ENCODE measurements around the gene YPEL2. TPM values are rescaled to one million over a fixed set of nuclear protein-coding genes. Genes with fewer than 3 reads are reported as not detected.

The YPEL2 gene
- total RNA-seq, 2 experiments from 2014 or later, result 0.88 to 3.1 TPM

DNA sequence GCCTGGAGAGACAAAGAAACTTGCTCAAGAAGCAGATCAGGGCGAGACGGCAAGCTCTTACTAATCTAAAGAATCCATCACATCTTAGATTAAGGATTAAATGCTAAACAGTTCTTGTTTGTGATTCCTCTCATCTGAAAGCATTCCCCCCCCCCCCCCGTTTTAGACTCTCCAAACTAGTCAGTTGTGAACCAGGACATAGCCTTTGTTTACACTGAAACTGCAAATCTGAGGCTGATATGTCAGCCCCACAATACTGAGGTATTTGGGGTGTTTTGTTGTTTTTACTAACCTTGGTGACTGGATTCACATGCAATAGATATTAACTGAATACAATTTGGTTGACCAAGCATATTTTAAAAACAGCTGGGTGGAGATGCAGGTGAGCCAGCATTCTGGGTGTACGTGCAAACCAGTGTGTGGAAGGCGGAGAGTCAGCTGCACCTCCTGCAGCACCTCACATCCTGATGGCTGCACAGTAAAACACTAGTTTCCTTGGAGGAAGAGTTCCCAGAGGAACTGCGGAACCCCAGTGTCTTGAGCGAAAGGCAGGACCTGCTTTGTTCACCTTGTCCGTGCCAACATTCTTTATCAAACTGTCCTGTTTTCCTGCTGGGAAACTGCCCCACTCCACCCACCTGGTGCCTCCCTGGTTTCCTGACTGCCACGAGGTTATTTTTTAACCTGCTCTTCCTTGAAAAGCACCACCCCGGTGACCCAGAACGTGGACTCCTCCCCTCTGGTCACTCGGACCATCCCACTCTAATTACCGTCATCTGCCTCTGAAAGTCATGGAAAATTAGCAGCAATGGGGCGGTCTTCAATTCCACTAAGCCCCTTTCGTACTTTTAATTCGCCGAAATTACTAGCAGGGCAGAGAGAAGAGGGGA lies 1.2 kb upstream of the YPEL2 start:
- POLR2A ChIA-PET, result interaction anchor here (0.6 to 1.6 kb wide), 6 partner anchors 10 to 1903 kb away, joined by 3 to 7 read pairs (median 4); no protein-coding TSS in a partner anchor
- H3K27ac ChIP-seq (ENCODE audit: low read depth, low read length, poor library complexity, severe bottlenecking), result peak overlapping the region; percentile 49

DNA sequence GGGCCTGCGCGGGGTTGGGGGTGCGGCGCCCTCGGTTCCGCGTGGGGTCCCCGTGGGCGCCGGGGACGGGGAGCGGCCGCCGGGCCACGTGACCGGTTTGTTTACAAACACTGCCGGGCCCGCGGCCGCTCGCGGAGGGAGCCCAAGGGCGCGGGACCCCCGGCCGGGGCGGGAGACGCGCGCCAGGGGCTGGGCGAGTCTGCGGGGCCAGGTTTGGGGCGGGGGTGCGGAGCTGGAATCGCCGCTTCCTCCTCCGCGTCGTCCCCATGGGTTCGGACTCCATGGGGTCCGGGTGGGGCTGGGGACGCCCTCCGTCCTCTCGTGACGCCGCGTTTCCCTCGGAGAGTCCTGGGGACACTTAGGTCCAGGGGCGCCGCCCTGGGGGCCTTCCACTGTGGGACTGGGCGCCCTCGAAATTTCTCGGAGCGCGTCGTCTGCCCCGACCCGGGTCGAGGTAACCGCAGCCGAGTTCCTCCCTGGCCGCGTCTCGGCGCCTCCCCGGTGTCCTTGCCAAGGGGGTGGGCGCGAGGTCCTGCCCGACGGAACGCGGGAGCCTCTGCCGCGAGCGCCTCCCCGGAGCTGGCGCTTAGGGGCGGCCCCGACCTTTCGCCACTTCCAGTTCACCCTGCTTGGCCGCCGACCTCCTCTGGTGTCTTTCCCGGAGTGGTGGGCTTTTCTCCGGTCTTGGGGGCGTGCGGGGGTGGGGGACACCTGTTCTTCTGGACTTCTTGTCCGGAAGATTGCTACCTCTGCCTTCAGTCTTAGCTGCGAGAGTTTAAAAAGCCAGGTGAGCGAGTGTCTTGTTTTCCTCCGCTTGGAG lies 684 bp downstream of the YPEL2 start:
- DNase-seq (ENCODE audit: low spot score), result no peak
- ChIA-PET CTCF (ENCODE audit: unreplicated experiment) (no interaction called here), POLR2A (interaction anchor here (0.6 to 0.9 kb wide), 4 partner anchors 8 to 115 kb away, joined by 3 to 4 read pairs (median 3); no protein-coding TSS in a partner anchor)
- intact Hi-C loops (cut with micrococcal nuclease; ENCODE audit: unreplicated experiment), result loop anchor here (1.0 kb wide), 1 partner anchor 30 kb away; no protein-coding TSS in a partner anchor
- peak overlapping the region; percentile 89 for H3K4me3 ChIP-seq (ENCODE audit: low read depth, low read length, poor library complexity, severe bottlenecking)
- H3K4me1 ChIP-seq (ENCODE audit: insufficient read depth, low read length, poor library complexity, severe bottlenecking), result peaks cover 25% of the 10 kb centered on the region
- BruUV-seq (replicated peaks), result no TSS peak
- no peaks in the 10 kb centered on the region for H3K36me3 ChIP-seq (ENCODE audit: insufficient read depth, low read length)
- no peak overlapping the region for H3K27ac ChIP-seq (ENCODE audit: low read depth, low read length, poor library complexity, severe bottlenecking)
- TF ChIP-seq EZH2phosphoT487 (IDR thresholded peaks at IDR 0.05; ENCODE audit: borderline replicate concordance, low read depth, low read length), result no peak
- TF ChIP-seq, protein P1, sequence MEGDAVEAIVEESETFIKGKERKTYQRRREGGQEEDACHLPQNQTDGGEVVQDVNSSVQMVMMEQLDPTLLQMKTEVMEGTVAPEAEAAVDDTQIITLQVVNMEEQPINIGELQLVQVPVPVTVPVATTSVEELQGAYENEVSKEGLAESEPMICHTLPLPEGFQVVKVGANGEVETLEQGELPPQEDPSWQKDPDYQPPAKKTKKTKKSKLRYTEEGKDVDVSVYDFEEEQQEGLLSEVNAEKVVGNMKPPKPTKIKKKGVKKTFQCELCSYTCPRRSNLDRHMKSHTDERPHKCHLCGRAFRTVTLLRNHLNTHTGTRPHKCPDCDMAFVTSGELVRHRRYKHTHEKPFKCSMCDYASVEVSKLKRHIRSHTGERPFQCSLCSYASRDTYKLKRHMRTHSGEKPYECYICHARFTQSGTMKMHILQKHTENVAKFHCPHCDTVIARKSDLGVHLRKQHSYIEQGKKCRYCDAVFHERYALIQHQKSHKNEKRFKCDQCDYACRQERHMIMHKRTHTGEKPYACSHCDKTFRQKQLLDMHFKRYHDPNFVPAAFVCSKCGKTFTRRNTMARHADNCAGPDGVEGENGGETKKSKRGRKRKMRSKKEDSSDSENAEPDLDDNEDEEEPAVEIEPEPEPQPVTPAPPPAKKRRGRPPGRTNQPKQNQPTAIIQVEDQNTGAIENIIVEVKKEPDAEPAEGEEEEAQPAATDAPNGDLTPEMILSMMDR (conservative IDR thresholded peaks at IDR 0.05; ENCODE audit: low read length), result no peak
- H2AFZ ChIP-seq (ENCODE audit: low read length), result peak overlapping the region; percentile 94
- no peaks in the 10 kb centered on the region for H3K9me3 ChIP-seq (ENCODE audit: low read length)
- H3K4me2 ChIP-seq (ENCODE audit: low read length), result peak overlapping the region; percentile 76
- no peaks in the 10 kb centered on the region for H3K79me2 ChIP-seq (ENCODE audit: insufficient read depth, low read depth, low read length)
- no peaks in the 10 kb centered on the region; the same call in 1 of the 2 replicates for H4K20me1 ChIP-seq (ENCODE audit: insufficient read depth, low read length)
- no peaks in the 10 kb centered on the region for H3K9me2 ChIP-seq (ENCODE audit: insufficient read depth, low read length)

More for the DNA sequence above, 1.2 kb upstream of the YPEL2 start:
- H3K79me2 ChIP-seq (ENCODE audit: insufficient read depth, low read depth, low read length), result no peaks in the 10 kb centered on the region
- no peak for TF ChIP-seq EZH2phosphoT487 (IDR thresholded peaks at IDR 0.05; ENCODE audit: borderline replicate concordance, low read depth, low read length)
- TF ChIP-seq, protein P1 (conservative IDR thresholded peaks at IDR 0.05; ENCODE audit: low read length), result no peak
- no peaks in the 10 kb centered on the region for H4K20me1 ChIP-seq (ENCODE audit: insufficient read depth, low read length)
- peak overlapping the region; percentile 37 for H3K4me2 ChIP-seq (ENCODE audit: low read length)
- intact Hi-C loops (cut with micrococcal nuclease; ENCODE audit: unreplicated experiment), result no loop called here
- DNase-seq (ENCODE audit: low spot score), result no peak
- CTCF ChIA-PET (ENCODE audit: unreplicated experiment), result interaction anchor here (1.0 to 1.4 kb wide), 6 partner anchors 12 to 115 kb away, joined by 3 to 5 read pairs (median 4); no protein-coding TSS in a partner anchor
- H3K9me2 ChIP-seq (ENCODE audit: insufficient read depth, low read length), result no peaks in the 10 kb centered on the region
- no peaks in the 10 kb centered on the region for H3K36me3 ChIP-seq (ENCODE audit: insufficient read depth, low read length)
- H3K4me3 ChIP-seq (ENCODE audit: low read depth, low read length, poor library complexity, severe bottlenecking), result no peak overlapping the region
- H2AFZ ChIP-seq (ENCODE audit: low read length), result peak overlapping the region; percentile 94; the same call in 1 of the 2 replicates
- H3K4me1 ChIP-seq (ENCODE audit: insufficient read depth, low read length, poor library complexity, severe bottlenecking), result peaks cover 25% of the 10 kb centered on the region
- BruUV-seq (replicated peaks), result no TSS peak
- no peaks in the 10 kb centered on the region for H3K9me3 ChIP-seq (ENCODE audit: low read length)

Data from OCI-LY7 (cell line).